ENCODE measurements around the gene NEK1. TPM values are rescaled to one million over a fixed set of nuclear protein-coding genes. Genes with fewer than 3 reads are reported as not detected.

NEK1 gene
- total and polyA plus RNA-seq, 2 donors (not counting 1 experiment from before 2014, with no cell fraction given), result 3.3 to 21.4 TPM

- H3K36me3 ChIP-seq (replicated peaks in 1 of 2; ENCODE audit: control extremely low read depth in 1 of 2, control insufficient read depth in 1 of 2, extremely low read depth in 1 of 2, insufficient read depth in 2 of 2, low read length in 1 of 2), result peaks cover 0 to 4% of the 10 kb centered on the region in 2 experiments
- Mint-ChIP-seq H3K27ac (no peak overlapping the region), H3K4me1 (no peaks in the 10 kb centered on the region), H3K9me3 (ENCODE audit: insufficient read depth) (no peaks in the 10 kb centered on the region), H3K4me3 (no peak overlapping the region), H3K27me3 (no peaks in the 10 kb centered on the region)
- no peak overlapping the region for H3K9ac ChIP-seq (ENCODE audit: low read length)
- no peaks in the 10 kb centered on the region for H4K20me1 ChIP-seq (ENCODE audit: control insufficient read depth, insufficient read depth, low read length, poor library complexity, severe bottlenecking)
- H3K79me2 ChIP-seq (ENCODE audit: control insufficient read depth, insufficient read depth, low read length), result no peaks in the 10 kb centered on the region
- no peaks in the 10 kb centered on the region for H3K27me3 ChIP-seq (replicated peaks in 1 of 4; ENCODE audit: control extremely low read depth in 1 of 4, control insufficient read depth in 3 of 4, insufficient read depth in 4 of 4, low read length in 3 of 4)
- CTCF ChIA-PET, result no interaction called here
- H3K4me2 ChIP-seq (replicated peaks; ENCODE audit: low read depth, low read length, poor library complexity, severe bottlenecking), result no peak overlapping the region
- DNase-seq (no peak), ATAC-seq (ENCODE audit: low read depth) (no peak)
- WGBS (ENCODE audit: insufficient coverage), result 100% methylated on average over 1 of the region's 3 CpGs
- H2AFZ ChIP-seq (ENCODE audit: insufficient read depth, low read depth, low read length, poor library complexity, severe bottlenecking), result no peak overlapping the region
- no peak overlapping the region for H3K4me3 ChIP-seq (ENCODE audit: control extremely low read depth in 1 of 5, extremely low read depth in 1 of 5, insufficient read depth in 1 of 5, low read depth in 2 of 5, low read length in 4 of 5)
- TF ChIP-seq CTCF (IDR thresholded peaks at IDR 0.05) (no peak), EZH2 (IDR thresholded peaks at IDR 0.05; ENCODE audit: borderline replicate concordance, insufficient read depth, low read depth, low read length, poor library complexity, severe bottlenecking) (no peak)
- no peak overlapping the region for H3K27ac ChIP-seq (ENCODE audit: low read length in 2 of 2)
- H3K9me3 ChIP-seq (ENCODE audit: control extremely low read depth in 1 of 3, control insufficient read depth in 2 of 3, insufficient read depth in 1 of 3, low read length in 2 of 3), result no peaks in the 10 kb centered on the region
- POLR2A ChIA-PET, result no interaction called here
- intact Hi-C loops (cut with micrococcal nuclease), result no loop called here
- H3K4me1 ChIP-seq (ENCODE audit: control insufficient read depth in 2 of 2, insufficient read depth in 2 of 2, low read length in 2 of 2), result no peaks in the 10 kb centered on the region
Measured at GRCh38 chr4:169400832-169401231, 211.6 kb downstream of the NEK1 start.

- H3K4me1 ChIP-seq (ENCODE audit: control insufficient read depth in 2 of 2, insufficient read depth in 2 of 2, low read length in 2 of 2), result no peaks in the 10 kb centered on the region
- ChIA-PET POLR2A (no interaction called here), CTCF (no interaction called here)
- Mint-ChIP-seq H3K27me3 (no peaks in the 10 kb centered on the region), H3K4me1 (no peaks in the 10 kb centered on the region), H3K4me3 (no peak overlapping the region), H3K27ac (no peak overlapping the region), H3K9me3 (ENCODE audit: insufficient read depth) (no peaks in the 10 kb centered on the region)
- WGBS (ENCODE audit: insufficient coverage), result no CpG with 5 or more reads among the region's 1 CpG
- H3K36me3 ChIP-seq (replicated peaks in 1 of 2; ENCODE audit: control extremely low read depth in 1 of 2, control insufficient read depth in 1 of 2, extremely low read depth in 1 of 2, insufficient read depth in 2 of 2, low read length in 1 of 2), result peaks cover 0 to 4% of the 10 kb centered on the region in 2 experiments
- H4K20me1 ChIP-seq (ENCODE audit: control insufficient read depth, insufficient read depth, low read length, poor library complexity, severe bottlenecking), result no peaks in the 10 kb centered on the region
- H3K27ac ChIP-seq (ENCODE audit: low read length in 2 of 2), result no peak overlapping the region
- no peaks in the 10 kb centered on the region for H3K79me2 ChIP-seq (ENCODE audit: control insufficient read depth, insufficient read depth, low read length)
- no peak overlapping the region for H3K9ac ChIP-seq (ENCODE audit: low read length)
- H3K4me2 ChIP-seq (replicated peaks; ENCODE audit: low read depth, low read length, poor library complexity, severe bottlenecking), result no peak overlapping the region
- TF ChIP-seq CTCF (IDR thresholded peaks at IDR 0.05) (no peak), EZH2 (IDR thresholded peaks at IDR 0.05; ENCODE audit: borderline replicate concordance, insufficient read depth, low read depth, low read length, poor library complexity, severe bottlenecking) (no peak)
- no peak for ATAC-seq (ENCODE audit: low read depth)
- DNase-seq, result no peak
- intact Hi-C loops (cut with micrococcal nuclease), result no loop called here
- no peaks in the 10 kb centered on the region for H3K9me3 ChIP-seq (ENCODE audit: control extremely low read depth in 1 of 3, control insufficient read depth in 2 of 3, insufficient read depth in 1 of 3, low read length in 2 of 3)
- no peak overlapping the region for H3K4me3 ChIP-seq (ENCODE audit: control extremely low read depth in 1 of 5, extremely low read depth in 1 of 5, insufficient read depth in 1 of 5, low read depth in 2 of 5, low read length in 4 of 5)
- no peak overlapping the region for H2AFZ ChIP-seq (ENCODE audit: insufficient read depth, low read depth, low read length, poor library complexity, severe bottlenecking)
- H3K27me3 ChIP-seq (replicated peaks in 1 of 4; ENCODE audit: control extremely low read depth in 1 of 4, control insufficient read depth in 3 of 4, insufficient read depth in 4 of 4, low read length in 3 of 4), result no peaks in the 10 kb centered on the region
Measured at GRCh38 chr4:169399976-169400767, 212.2 kb downstream of the NEK1 start.

Measured in B cell (primary cell).